Measurements from ENCODE around the gene ZBED6. TPM values are rescaled to one million over a fixed set of nuclear protein-coding genes. Genes with fewer than 3 reads are reported as not detected.

ZBED6 gene
- total and polyA plus RNA-seq, 4 experiments from 2014 or later, result 0.29 to 29.3 (median 13.5) TPM

DNA sequence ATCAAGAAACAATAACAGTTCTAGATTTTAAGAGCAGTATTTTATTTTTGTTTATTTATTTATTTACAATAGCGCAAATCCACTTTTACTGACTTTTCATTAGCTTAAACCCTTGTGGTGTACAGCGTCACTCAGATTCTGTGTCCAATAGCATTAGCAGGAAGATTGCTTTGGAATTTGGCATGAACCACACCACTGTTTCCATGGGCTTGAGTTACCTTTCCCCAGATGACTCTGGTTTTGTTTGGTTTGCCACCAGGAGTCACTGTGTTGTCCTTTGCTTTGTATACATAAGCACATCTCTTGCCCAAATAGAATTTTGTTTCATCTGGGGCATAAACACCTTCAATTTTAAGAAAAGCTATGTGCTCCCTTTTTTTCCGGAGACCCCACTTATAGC lies 40.1 kb downstream of the ZBED6 start:
- H3K4me3 Mint-ChIP-seq, result no peak overlapping the region
- no peaks in the 10 kb centered on the region for H3K9me3 Mint-ChIP-seq
- peaks cover 0 to 1% (median under 1%) of the 10 kb centered on the region in 4 donors for H3K4me1 Mint-ChIP-seq
- ChIA-PET POLR2A (ENCODE audit: partially characterized antibody) (interaction anchor here (0.9 kb wide), 1 partner anchor 37 kb away, joined by 4 read pairs; no protein-coding TSS in a partner anchor), CTCF (ENCODE audit: partially characterized antibody) (interaction anchor here (0.7 to 1.5 kb wide), 4 partner anchors 25 to 332 kb away, joined by 3 to 7 read pairs (median 3); no protein-coding TSS in a partner anchor)
- H3K4me3 ChIP-seq (ENCODE audit: low read length in 2 of 2), result no peak overlapping the region
- peaks cover 37 to 63% of the 10 kb centered on the region in 2 donors for H3K36me3 Mint-ChIP-seq
- no peak for DNase-seq
- H3K27me3 ChIP-seq (ENCODE audit: insufficient read depth, low read length), result no peaks in the 10 kb centered on the region
- H3K36me3 ChIP-seq (ENCODE audit: insufficient read depth, low read length), result peaks cover 65% of the 10 kb centered on the region
- H3K27me3 Mint-ChIP-seq, result no peaks in the 10 kb centered on the region
- no peak overlapping the region for H3K27ac ChIP-seq (ENCODE audit: low read depth, low read length)
- no peaks in the 10 kb centered on the region for H3K9me3 ChIP-seq (ENCODE audit: control insufficient read depth in 1 of 2, low read length in 2 of 2)
- H3K27ac Mint-ChIP-seq, result peak overlapping the region in 1 of 7 donors; percentile 23
- intact Hi-C loops (cut with micrococcal nuclease), result no loop called here
- H3K4me1 ChIP-seq (ENCODE audit: insufficient read depth, low read length), result no peaks in the 10 kb centered on the region

GRCh38 chr1:203839081-203839480 lies 43.7 kb downstream of the ZBED6 start:
- intact Hi-C loops (cut with micrococcal nuclease), result no loop called here
- H3K36me3 ChIP-seq (ENCODE audit: insufficient read depth, low read length), result peaks cover 56% of the 10 kb centered on the region
- Mint-ChIP-seq H3K36me3 (peaks cover 52 to 63% of the 10 kb centered on the region in 2 donors), H3K27me3 (no peaks in the 10 kb centered on the region), H3K9me3 (no peaks in the 10 kb centered on the region), H3K27ac (peak overlapping the region in 2 of 7 donors; percentile 23 to 39), H3K4me1 (peaks cover 0 to 1% (median under 1%) of the 10 kb centered on the region in 4 donors), H3K4me3 (no peak overlapping the region)
- no peaks in the 10 kb centered on the region for H3K27me3 ChIP-seq (ENCODE audit: insufficient read depth, low read length)
- DNase-seq, result no peak
- no peak overlapping the region for H3K27ac ChIP-seq (ENCODE audit: low read depth, low read length)
- ChIA-PET CTCF (ENCODE audit: partially characterized antibody) (no interaction called here), POLR2A (ENCODE audit: partially characterized antibody) (no interaction called here)
- no peaks in the 10 kb centered on the region for H3K4me1 ChIP-seq (ENCODE audit: insufficient read depth, low read length)
- no peaks in the 10 kb centered on the region for H3K9me3 ChIP-seq (ENCODE audit: control insufficient read depth in 1 of 2, low read length in 2 of 2)
- H3K4me3 ChIP-seq (ENCODE audit: low read length in 2 of 2), result no peak overlapping the region

DNA sequence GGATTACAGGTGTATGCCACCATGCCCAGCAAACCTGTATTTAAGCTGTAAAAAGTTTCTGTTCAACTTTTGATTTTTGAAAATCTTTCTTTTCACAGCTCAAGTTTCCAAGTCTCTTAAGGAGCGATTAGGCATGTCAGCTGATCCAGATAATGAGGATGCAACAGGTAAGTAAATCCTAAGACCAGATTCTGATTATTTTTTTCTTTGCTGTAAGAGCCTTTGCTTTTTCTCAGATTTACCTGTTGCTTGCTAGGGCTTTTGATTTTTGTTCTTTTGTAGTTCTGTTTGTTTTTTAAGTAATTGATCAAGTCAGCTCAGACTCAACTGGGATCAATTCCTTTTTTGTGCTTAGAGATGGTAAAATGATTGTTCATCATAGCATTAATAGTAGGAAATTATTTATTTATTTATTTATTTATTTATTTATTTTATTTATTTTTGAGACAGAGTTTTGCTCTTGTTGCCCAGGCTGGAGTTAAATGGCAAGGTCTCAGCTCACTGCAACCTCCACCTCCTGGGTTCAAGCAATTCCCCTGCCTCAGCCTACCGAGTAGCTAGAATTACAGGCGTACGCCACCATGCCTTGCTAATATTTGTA lies 44.9 kb downstream of the ZBED6 start:
- H3K4me1 Mint-ChIP-seq, result peaks cover 0 to 1% (median 0%) of the 10 kb centered on the region in 4 donors
- H3K4me3 Mint-ChIP-seq, result no peak overlapping the region
- Histone ChIP-seq H3K9me3 (ENCODE audit: control insufficient read depth in 1 of 2, low read length in 2 of 2) (no peaks in the 10 kb centered on the region), H3K27ac (ENCODE audit: low read depth, low read length) (no peak overlapping the region), H3K4me3 (ENCODE audit: low read length in 2 of 2) (no peak overlapping the region), H3K27me3 (ENCODE audit: insufficient read depth, low read length) (no peaks in the 10 kb centered on the region), H3K4me1 (ENCODE audit: insufficient read depth, low read length) (no peaks in the 10 kb centered on the region), H3K36me3 (ENCODE audit: insufficient read depth, low read length) (peaks cover 54% of the 10 kb centered on the region)
- H3K27ac Mint-ChIP-seq, result no peak overlapping the region
- H3K9me3 Mint-ChIP-seq, result no peaks in the 10 kb centered on the region
- ChIA-PET POLR2A (ENCODE audit: partially characterized antibody) (no interaction called here), CTCF (ENCODE audit: partially characterized antibody) (no interaction called here)
- H3K27me3 Mint-ChIP-seq, result no peaks in the 10 kb centered on the region
- no peak for DNase-seq
- intact Hi-C loops (cut with micrococcal nuclease), result no loop called here
- H3K36me3 Mint-ChIP-seq, result peaks cover 50 to 61% of the 10 kb centered on the region in 2 donors

DNA sequence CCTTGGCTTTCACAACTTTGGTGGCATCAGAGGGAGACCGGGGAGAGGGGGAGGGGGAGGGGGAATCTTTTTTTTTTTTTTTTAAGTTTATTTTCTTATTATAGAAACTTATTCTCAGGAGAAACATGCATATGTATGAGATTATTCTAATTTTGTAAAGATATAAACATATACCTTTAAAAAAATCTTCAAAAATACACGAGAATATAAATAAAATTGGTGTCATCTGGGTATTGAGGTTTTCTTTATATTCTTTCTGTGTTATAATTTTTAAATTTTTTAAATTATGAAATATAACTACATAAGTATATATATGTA lies 47.1 kb downstream of the ZBED6 start:
- H3K36me3 Mint-ChIP-seq, result peaks cover 52 to 61% of the 10 kb centered on the region in 2 donors
- ChIA-PET POLR2A (ENCODE audit: partially characterized antibody) (no interaction called here), CTCF (ENCODE audit: partially characterized antibody) (no interaction called here)
- H3K9me3 Mint-ChIP-seq, result no peaks in the 10 kb centered on the region
- Histone ChIP-seq H3K4me1 (ENCODE audit: insufficient read depth, low read length) (no peaks in the 10 kb centered on the region), H3K27ac (ENCODE audit: low read depth, low read length) (no peak overlapping the region), H3K36me3 (ENCODE audit: insufficient read depth, low read length) (peaks cover 48% of the 10 kb centered on the region), H3K9me3 (ENCODE audit: control insufficient read depth in 1 of 2, low read length in 2 of 2) (no peaks in the 10 kb centered on the region), H3K27me3 (ENCODE audit: insufficient read depth, low read length) (no peaks in the 10 kb centered on the region), H3K4me3 (ENCODE audit: low read length in 2 of 2) (no peak overlapping the region)
- peaks cover 0 to 1% (median 0%) of the 10 kb centered on the region in 4 donors for H3K4me1 Mint-ChIP-seq
- intact Hi-C loops (cut with micrococcal nuclease), result no loop called here
- H3K4me3 Mint-ChIP-seq, result no peak overlapping the region
- DNase-seq, result no peak
- no peaks in the 10 kb centered on the region for H3K27me3 Mint-ChIP-seq
- no peak overlapping the region for H3K27ac Mint-ChIP-seq

GRCh38 chr1:203843435-203843834 lies 48.0 kb downstream of the ZBED6 start:
- intact Hi-C loops (cut with micrococcal nuclease), result no loop called here
- CTCF ChIA-PET (ENCODE audit: partially characterized antibody), result no interaction called here
- no peaks in the 10 kb centered on the region for H3K27me3 ChIP-seq (ENCODE audit: insufficient read depth, low read length)
- Mint-ChIP-seq H3K9me3 (no peaks in the 10 kb centered on the region), H3K4me3 (no peak overlapping the region), H3K4me1 (no peaks in the 10 kb centered on the region), H3K36me3 (peaks cover 42 to 60% of the 10 kb centered on the region in 2 donors), H3K27ac (peak overlapping the region in 1 of 7 donors; percentile 67), H3K27me3 (no peaks in the 10 kb centered on the region)
- H3K4me3 ChIP-seq (ENCODE audit: low read length in 2 of 2), result no peak overlapping the region
- H3K9me3 ChIP-seq (ENCODE audit: control insufficient read depth in 1 of 2, low read length in 2 of 2), result no peaks in the 10 kb centered on the region
- POLR2A ChIA-PET (ENCODE audit: partially characterized antibody), result no interaction called here
- peaks cover 45% of the 10 kb centered on the region for H3K36me3 ChIP-seq (ENCODE audit: insufficient read depth, low read length)
- H3K4me1 ChIP-seq (ENCODE audit: insufficient read depth, low read length), result no peaks in the 10 kb centered on the region
- H3K27ac ChIP-seq (ENCODE audit: low read depth, low read length), result no peak overlapping the region
- no peak for DNase-seq

Other genes starting within 250 kb of the ZBED6 start
- 10 to 100 TPM; 97.2 to 98.6 TPM for gene ATP2B4, start 168.8 kb upstream of the ZBED6 start, total RNA-seq
- gene ATP2B4, start 168.8 kb upstream of the ZBED6 start, polyA plus RNA-seq, result 10 to 100 TPM; 14.8 to 41.7 TPM
- 10 to 100 TPM; 39.5 to 41.2 TPM for gene LAX1, start 30.4 kb upstream of the ZBED6 start, total RNA-seq
- gene LAX1, start 30.4 kb upstream of the ZBED6 start, polyA plus RNA-seq, result 10 to 100 TPM in 1 of 2 donors, 1 to 10 TPM in 1; 5.5 to 36.7 TPM
- gene ZC3H11A, start within 50 bp of the ZBED6 start, total RNA-seq, result 100 to 1,000 TPM; 132 to 141 TPM
- 10 to 100 TPM; 50.9 to 55.0 TPM for gene ZC3H11A, start within 50 bp of the ZBED6 start, polyA plus RNA-seq
- gene SNRPE, start 66.0 kb downstream of the ZBED6 start, total RNA-seq, result 10 to 100 TPM; 63.3 to 69.9 TPM
- 100 to 1,000 TPM; 222 to 225 TPM for gene SNRPE, start 66.0 kb downstream of the ZBED6 start, polyA plus RNA-seq